Mesenchymal stem cell (in vitro differentiated cells and primary cell): ENCODE data around the gene DHX8.
"Not testable (repeated sequence)": the region's sequence is repeated elsewhere in the genome, so short reads cannot be mapped to it uniquely, and the experiment has no call there.

ENCODE experiments used
- DNase-seq: peaks from one replicate; pipeline ENCODE4 v3.0.0-alpha.2; 2013
- H2AFZ ChIP-seq: one replicate; pipeline ENCODE4 v1.6.1; 2013; ENCODE audit warnings: low read depth, mild to moderate bottlenecking, control low read depth, inconsistent platforms, low read length, moderate library complexity
- H2AK5ac ChIP-seq: 2 replicates; pipeline ENCODE4 v1.6.1; 2013; ENCODE audit warnings: low read length, moderate library complexity, mild to moderate bottlenecking, inconsistent platforms; ENCODE audit not compliant: severe bottlenecking
- H2BK120ac ChIP-seq: one replicate; pipeline ENCODE4 v1.6.1; 2013; ENCODE audit warnings: low read depth, mild to moderate bottlenecking, inconsistent platforms, low read length, moderate library complexity
- H2BK12ac ChIP-seq, 2 experiments: one replicate each; pipeline ENCODE4 v1.6.1; 2013; ENCODE audit warnings: inconsistent platforms in 2 of 2, low read length in 2 of 2, mild to moderate bottlenecking in 2 of 2, moderate library complexity in 2 of 2, control low read depth in 1 of 2
- H2BK15ac ChIP-seq: one replicate; pipeline ENCODE4 v1.6.1; 2013; ENCODE audit warnings: mild to moderate bottlenecking, low read depth, inconsistent platforms; ENCODE audit not compliant: poor library complexity, severe bottlenecking
- H2BK5ac ChIP-seq: 2 replicates; pipeline ENCODE4 v1.6.1; 2013; ENCODE audit warnings: low read depth, mild to moderate bottlenecking, low read length, control low read depth, inconsistent platforms; ENCODE audit not compliant: poor library complexity, severe bottlenecking
- H3K14ac ChIP-seq, 2 experiments: one replicate each; pipeline ENCODE4 v1.6.1; 2013; ENCODE audit warnings: inconsistent platforms in 2 of 2, low read length in 2 of 2, control low read depth in 1 of 2, mild to moderate bottlenecking in 1 of 2, moderate library complexity in 1 of 2
- H3K18ac ChIP-seq, 2 experiments: one replicate each; pipeline ENCODE4 v1.6.1; 2013; ENCODE audit warnings: inconsistent platforms in 2 of 2, low read length in 2 of 2, control low read depth in 1 of 2, low read depth in 1 of 2, mild to moderate bottlenecking in 1 of 2
- H3K23ac ChIP-seq, 2 experiments: one replicate each; pipeline ENCODE4 v1.6.1; 2013; ENCODE audit warnings: inconsistent platforms in 2 of 2, low read length in 2 of 2, mild to moderate bottlenecking in 2 of 2, moderate library complexity in 2 of 2, control low read depth in 1 of 2
- H3K27ac ChIP-seq: 2 replicates; pipeline ENCODE4 v1.5.1; 2013; ENCODE audit warnings: mild to moderate bottlenecking, moderate library complexity, low read length, control low read depth, inconsistent platforms; ENCODE audit not compliant: poor library complexity, severe bottlenecking
- H3K27me3 ChIP-seq, 2 experiments: 2 replicates each; pipeline versions ENCODE4 v1.6.1 to v1.7.0; 2013; ENCODE audit warnings: low read length in 2 of 2, mild to moderate bottlenecking in 2 of 2, moderate library complexity in 2 of 2, control low read depth in 1 of 2, inconsistent platforms in 1 of 2; ENCODE audit not compliant: control insufficient read depth in 1 of 2, insufficient read depth in 1 of 2
- H3K36me3 ChIP-seq, 2 experiments: 2 replicates each; pipeline versions ENCODE4 v1.6.1 to v1.7.0; 2013; ENCODE audit warnings: low read length in 2 of 2, control low read depth in 1 of 2, inconsistent platforms in 1 of 2, low read depth in 1 of 2, mild to moderate bottlenecking in 1 of 2; ENCODE audit not compliant: insufficient read depth in 2 of 2, control insufficient read depth in 1 of 2
- H3K4ac ChIP-seq, 2 experiments: one replicate each; pipeline ENCODE4 v1.6.1; 2013; ENCODE audit warnings: inconsistent platforms in 2 of 2, low read length in 2 of 2, mild to moderate bottlenecking in 2 of 2, moderate library complexity in 2 of 2, control low read depth in 1 of 2, low read depth in 1 of 2
- H3K4me1 ChIP-seq: 2 replicates; pipeline ENCODE4 v1.6.1; 2013; ENCODE audit warnings: low read depth, low read length, control low read depth; ENCODE audit not compliant: control insufficient read depth, insufficient read depth
- H3K4me2 ChIP-seq: 2 replicates; pipeline ENCODE4 v1.6.1; 2013; ENCODE audit warnings: low read length, mild to moderate bottlenecking, inconsistent platforms; ENCODE audit not compliant: poor library complexity, severe bottlenecking
- H3K4me3 ChIP-seq, 2 experiments: 2 replicates each; pipeline versions ENCODE4 v1.5.1 to v1.7.0; 2013; ENCODE audit warnings: low read length in 2 of 2, mild to moderate bottlenecking in 2 of 2, control low read depth in 1 of 2, low read depth in 1 of 2; ENCODE audit not compliant: insufficient read depth in 1 of 2
- H3K79me1 ChIP-seq: replicated peaks from 2 replicates; pipeline ENCODE4 v1.6.1; 2013; ENCODE audit warnings: mild to moderate bottlenecking, control low read depth, low read length, inconsistent platforms; ENCODE audit not compliant: poor library complexity, severe bottlenecking
- H3K9ac ChIP-seq: 2 replicates; pipeline ENCODE4 v1.7.0; 2013; ENCODE audit warnings: mild to moderate bottlenecking, low read length, moderate library complexity
- H3K9me3 ChIP-seq: 2 replicates; pipeline ENCODE4 v1.7.0; 2013; ENCODE audit warnings: mild to moderate bottlenecking, low read length; ENCODE audit not compliant: control insufficient read depth
- H4K8ac ChIP-seq: one replicate; pipeline ENCODE4 v1.6.1; 2013; ENCODE audit warnings: inconsistent platforms, mild to moderate bottlenecking, low read length, moderate library complexity
- H4K91ac ChIP-seq: one replicate; pipeline ENCODE4 v1.6.1; 2013; ENCODE audit warnings: mild to moderate bottlenecking, low read length, inconsistent platforms
- WGBS: methylation state at CpG from one replicate; pipeline ENCODE4 v1.1.7; 2013; ENCODE audit warnings: mixed read lengths; 5-methylcytosine and 5-hydroxymethylcytosine counted together

Gene DHX8

GRCh38 chr17:43479948-43480347 is 3.8 kb upstream of the DHX8 start:
- no peak overlapping the region for H2BK15ac ChIP-seq
- no peak overlapping the region for H2BK120ac ChIP-seq
- DNase-seq: no peak
- peaks cover 4% of the 10 kb centered on the region for H3K4me1 ChIP-seq
- H3K23ac ChIP-seq: no peak overlapping the region
- no peak overlapping the region for H3K14ac ChIP-seq
- H3K4ac ChIP-seq: no peak overlapping the region
- no peak overlapping the region for H3K27ac ChIP-seq
- H4K91ac ChIP-seq: no peak overlapping the region
- no peak overlapping the region for H3K4me2 ChIP-seq
- no peak overlapping the region for H3K4me3 ChIP-seq
- H4K8ac ChIP-seq: no peak overlapping the region
- no peak overlapping the region for H3K18ac ChIP-seq
- H2BK5ac ChIP-seq: no peak overlapping the region
- H3K9ac ChIP-seq: no peak overlapping the region
- no peaks in the 10 kb centered on the region for H3K27me3 ChIP-seq
- H2BK12ac ChIP-seq: no peak overlapping the region
- no peak overlapping the region for H2AK5ac ChIP-seq
- no peaks in the 10 kb centered on the region for H3K79me1 ChIP-seq
- WGBS: 68% methylated on average over 3 of the region's 3 CpGs
- no peak overlapping the region for H2AFZ ChIP-seq
- H3K36me3 ChIP-seq: no peaks in the 10 kb centered on the region
- H3K9me3 ChIP-seq: no peaks in the 10 kb centered on the region

- Histone ChIP-seq H3K27me3 (no peaks in the 10 kb centered on the region), H3K23ac (no peak overlapping the region), H3K79me1 (peaks cover under 1% of the 10 kb centered on the region), H2BK120ac (no peak overlapping the region), H2AFZ (peak overlapping the region; percentile 27), H3K27ac (no peak overlapping the region), H4K91ac (no peak overlapping the region), H3K14ac (no peak overlapping the region), H2AK5ac (peak overlapping the region; percentile 82), H4K8ac (no peak overlapping the region), H2BK5ac (no peak overlapping the region), H3K9ac (peak overlapping the region; percentile 84), H3K9me3 (no peaks in the 10 kb centered on the region), H3K4me3 (no peak overlapping the region), H2BK15ac (no peak overlapping the region), H3K36me3 (no peaks in the 10 kb centered on the region), H3K18ac (no peak overlapping the region), H3K4me2 (no peak overlapping the region), H2BK12ac (no peak overlapping the region), H3K4me1 (peaks cover 8% of the 10 kb centered on the region), H3K4ac (no peak overlapping the region)
- 94% methylated on average over 9 of the region's 11 CpGs for WGBS
- no peak for DNase-seq
These were observed 1.4 kb upstream of the DHX8 start for GRCh38 chr17:43482103-43483012.

GRCh38 chr17:43490621-43491020 is 6.8 kb downstream of the DHX8 start:
- Histone ChIP-seq H3K14ac (no peak overlapping the region), H2BK5ac (no peak overlapping the region)

GRCh38 chr17:43509440-43509839 is 25.7 kb downstream of the DHX8 start:
- H3K27ac ChIP-seq, H3K14ac ChIP-seq, H2BK5ac ChIP-seq, H2AK5ac ChIP-seq, H3K18ac ChIP-seq, H3K4me3 ChIP-seq, H2BK15ac ChIP-seq, H3K9me3 ChIP-seq, H4K91ac ChIP-seq, H3K27me3 ChIP-seq, H4K8ac ChIP-seq, H3K4ac ChIP-seq, H3K4me2 ChIP-seq, H3K4me1 ChIP-seq, H2AFZ ChIP-seq, H3K23ac ChIP-seq, H2BK120ac ChIP-seq, H3K9ac ChIP-seq, H2BK12ac ChIP-seq, DNase-seq: not testable (repeated sequence)
- peaks cover 63 to 85% of the 10 kb centered on the region in 2 experiments for H3K36me3 ChIP-seq
- WGBS: 100% methylated on average over 7 of the region's 7 CpGs
- peaks cover 19% of the 10 kb centered on the region for H3K79me1 ChIP-seq

More at GRCh38 chr17:43490621-43491020, 6.8 kb downstream of the DHX8 start:
- no peak overlapping the region for H4K8ac ChIP-seq
- WGBS: 94% methylated on average over 2 of the region's 5 CpGs
- no peak overlapping the region for H3K4me2 ChIP-seq
- H3K4me3 ChIP-seq: no peak overlapping the region
- no peak overlapping the region for H3K27ac ChIP-seq
- H2AK5ac ChIP-seq: no peak overlapping the region
- no peak overlapping the region for H4K91ac ChIP-seq
- no peak overlapping the region for H2BK15ac ChIP-seq
- no peaks in the 10 kb centered on the region for H3K9me3 ChIP-seq
- no peak overlapping the region for H2BK120ac ChIP-seq
- peaks cover 31 to 55% of the 10 kb centered on the region in 2 experiments for H3K36me3 ChIP-seq
- no peak overlapping the region for H2AFZ ChIP-seq
- DNase-seq: no peak
- H3K4me1 ChIP-seq: peaks cover 2% of the 10 kb centered on the region
- H3K9ac ChIP-seq: no peak overlapping the region
- H3K18ac ChIP-seq: no peak overlapping the region
- H3K27me3 ChIP-seq: no peaks in the 10 kb centered on the region
- no peak overlapping the region for H3K23ac ChIP-seq
- peaks cover 27% of the 10 kb centered on the region for H3K79me1 ChIP-seq
- no peak overlapping the region for H3K4ac ChIP-seq
- no peak overlapping the region for H2BK12ac ChIP-seq
